ENCODE measurements around the gene MICA. TPM values are rescaled to one million over a fixed set of nuclear protein-coding genes. Genes with fewer than 3 reads are reported as not detected.

The MICA gene
- total RNA-seq, 2 donors from 2014 or later, result 8.3 to 10.9 TPM

DNA sequence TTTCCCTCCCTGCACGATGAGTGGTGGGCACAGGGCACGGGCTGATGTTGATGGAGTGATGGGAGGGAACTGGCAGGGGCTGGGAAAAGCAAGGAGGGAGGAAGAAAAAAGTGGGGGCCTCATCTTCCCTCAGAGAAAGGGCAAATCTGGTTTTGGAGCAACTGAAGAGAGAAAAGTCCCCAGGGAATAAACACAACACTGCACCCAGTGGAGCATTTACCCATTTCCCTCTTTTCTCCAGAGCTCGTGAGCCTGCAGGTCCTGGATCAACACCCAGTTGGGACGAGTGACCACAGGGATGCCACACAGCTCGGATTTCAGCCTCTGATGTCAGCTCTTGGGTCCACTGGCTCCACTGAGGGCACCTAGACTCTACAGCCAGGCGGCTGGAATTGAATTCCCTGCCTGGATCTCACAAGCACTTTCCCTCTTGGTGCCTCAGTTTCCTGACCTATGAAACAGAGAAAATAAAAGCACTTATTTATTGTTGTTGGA lies 11.4 kb downstream of the MICA start:
- 67 to 92% methylated on average over 6 of the region's 6 CpGs for WGBS, 2 donors
- Histone ChIP-seq H3K36me3 (replicated peaks in 1 of 2; ENCODE audit: insufficient read depth in 1 of 2, low read depth in 2 of 2) (peaks cover 0 to 12% of the 10 kb centered on the region in 2 donors), H3K4me3 (no peak overlapping the region), H3K4me1 (no peaks in the 10 kb centered on the region), H3K27me3 (no peaks in the 10 kb centered on the region), H3K27ac (no peak overlapping the region), H3K9me3 (no peaks in the 10 kb centered on the region)
- intact Hi-C loops (cut with DNase I), result no loop called here
- TF ChIP-seq, protein P1, sequence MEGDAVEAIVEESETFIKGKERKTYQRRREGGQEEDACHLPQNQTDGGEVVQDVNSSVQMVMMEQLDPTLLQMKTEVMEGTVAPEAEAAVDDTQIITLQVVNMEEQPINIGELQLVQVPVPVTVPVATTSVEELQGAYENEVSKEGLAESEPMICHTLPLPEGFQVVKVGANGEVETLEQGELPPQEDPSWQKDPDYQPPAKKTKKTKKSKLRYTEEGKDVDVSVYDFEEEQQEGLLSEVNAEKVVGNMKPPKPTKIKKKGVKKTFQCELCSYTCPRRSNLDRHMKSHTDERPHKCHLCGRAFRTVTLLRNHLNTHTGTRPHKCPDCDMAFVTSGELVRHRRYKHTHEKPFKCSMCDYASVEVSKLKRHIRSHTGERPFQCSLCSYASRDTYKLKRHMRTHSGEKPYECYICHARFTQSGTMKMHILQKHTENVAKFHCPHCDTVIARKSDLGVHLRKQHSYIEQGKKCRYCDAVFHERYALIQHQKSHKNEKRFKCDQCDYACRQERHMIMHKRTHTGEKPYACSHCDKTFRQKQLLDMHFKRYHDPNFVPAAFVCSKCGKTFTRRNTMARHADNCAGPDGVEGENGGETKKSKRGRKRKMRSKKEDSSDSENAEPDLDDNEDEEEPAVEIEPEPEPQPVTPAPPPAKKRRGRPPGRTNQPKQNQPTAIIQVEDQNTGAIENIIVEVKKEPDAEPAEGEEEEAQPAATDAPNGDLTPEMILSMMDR (IDR thresholded peaks at IDR 0.05), result no peak
- no peak for TF ChIP-seq POLR2A (IDR thresholded peaks at IDR 0.05)
- ATAC-seq, result no peak
- no peak for DNase-seq

GRCh38 chr6:31416394-31417014 lies 13.1 kb downstream of the MICA start:
- Histone ChIP-seq H3K9me3 (no peaks in the 10 kb centered on the region), H3K4me3 (no peak overlapping the region), H3K36me3 (replicated peaks in 1 of 2; ENCODE audit: insufficient read depth in 1 of 2, low read depth in 2 of 2) (peaks cover 0 to 12% of the 10 kb centered on the region in 2 donors), H3K4me1 (no peaks in the 10 kb centered on the region), H3K27ac (no peak overlapping the region), H3K27me3 (no peaks in the 10 kb centered on the region)
- no peak for TF ChIP-seq POLR2A (IDR thresholded peaks at IDR 0.05)
- TF ChIP-seq, protein P1 (IDR thresholded peaks at IDR 0.05), result no peak
- DNase-seq (no peak), ATAC-seq (no peak)
- intact Hi-C loops (cut with DNase I), result no loop called here
- WGBS, 2 donors, result 89 to 93% methylated on average over 5 of the region's 5 CpGs

GRCh38 chr6:31418251-31418650 lies 14.9 kb downstream of the MICA start:
- Histone ChIP-seq H3K4me1 (no peaks in the 10 kb centered on the region), H3K36me3 (replicated peaks in 1 of 2; ENCODE audit: insufficient read depth in 1 of 2, low read depth in 2 of 2) (peaks cover 0 to 4% of the 10 kb centered on the region in 2 donors), H3K27ac (no peak overlapping the region), H3K9me3 (no peaks in the 10 kb centered on the region), H3K4me3 (no peak overlapping the region), H3K27me3 (no peaks in the 10 kb centered on the region)
- DNase-seq (no peak), ATAC-seq (no peak)
- intact Hi-C loops (cut with DNase I), result no loop called here
- 67 to 84% methylated on average over 3 of the region's 3 CpGs for WGBS, 2 donors
- TF ChIP-seq, protein P1 (IDR thresholded peaks at IDR 0.05), result no peak
- TF ChIP-seq POLR2A (IDR thresholded peaks at IDR 0.05), result no peak

DNA sequence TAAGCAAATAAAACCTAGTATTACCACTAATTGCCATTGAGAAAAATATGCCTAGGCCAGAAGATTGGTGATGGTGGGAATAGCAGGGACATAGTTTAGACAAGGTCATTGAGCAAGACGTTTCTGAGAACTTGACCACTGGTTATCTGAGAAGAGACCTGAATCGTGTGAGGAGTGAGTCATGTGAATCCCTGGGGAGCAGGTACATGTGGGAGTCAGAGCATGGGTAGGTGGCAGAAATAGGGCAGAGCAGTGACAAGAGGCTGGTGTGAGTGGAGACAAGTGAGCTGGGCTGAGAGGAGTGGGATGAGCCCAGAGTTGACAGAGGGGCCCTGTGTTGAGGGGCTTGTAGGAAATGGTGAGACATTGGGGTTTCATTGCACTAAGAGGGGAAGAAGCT lies 16.4 kb downstream of the MICA start:
- no peak for TF ChIP-seq POLR2A (IDR thresholded peaks at IDR 0.05)
- TF ChIP-seq, protein P1 (IDR thresholded peaks at IDR 0.05), result no peak
- intact Hi-C loops (cut with DNase I), result no loop called here
- Histone ChIP-seq H3K4me1 (no peaks in the 10 kb centered on the region), H3K9me3 (no peaks in the 10 kb centered on the region), H3K27me3 (no peaks in the 10 kb centered on the region), H3K27ac (no peak overlapping the region), H3K36me3 (replicated peaks in 1 of 2; ENCODE audit: insufficient read depth in 1 of 2, low read depth in 2 of 2) (peaks cover 0 to 4% of the 10 kb centered on the region in 2 donors), H3K4me3 (no peak overlapping the region)
- WGBS, 2 donors, result 21 to 25% methylated on average over 2 of the region's 2 CpGs
- ATAC-seq (no peak), DNase-seq (no peak)

- ATAC-seq (no peak), DNase-seq (no peak)
- no peak overlapping the region for H3K27ac ChIP-seq
- TF ChIP-seq, protein P1 (IDR thresholded peaks at IDR 0.05), result no peak
- no peak for TF ChIP-seq POLR2A (IDR thresholded peaks at IDR 0.05)
- H3K9me3 ChIP-seq, result no peaks in the 10 kb centered on the region
- H3K4me1 ChIP-seq, result no peaks in the 10 kb centered on the region
- intact Hi-C loops (cut with DNase I), result no loop called here
- no peaks in the 10 kb centered on the region for H3K27me3 ChIP-seq
- peaks cover 0 to 4% of the 10 kb centered on the region in 2 donors for H3K36me3 ChIP-seq (replicated peaks in 1 of 2; ENCODE audit: insufficient read depth in 1 of 2, low read depth in 2 of 2)
- WGBS, 2 donors, result 75 to 78% methylated on average over 2 of the region's 2 CpGs
- H3K4me3 ChIP-seq, result no peak overlapping the region
These were observed 17.2 kb downstream of the MICA start for GRCh38 chr6:31420546-31420945.

Data from body of pancreas (tissue), 4 donors.